Ishikawa (cell line): ENCODE measurements around the gene HDLBP.

Source experiments
- CEBPB ChIP-seq: IDR thresholded peaks from 2 replicates; pipeline ENCODE4 v1.6.1; 2012
- CREB1 ChIP-seq: IDR thresholded peaks from 2 replicates; pipeline ENCODE4 v1.6.1; 2012; ENCODE audit warnings: low read depth
- EGR1 ChIP-seq: IDR thresholded peaks from 2 replicates; pipeline ENCODE4 v1.6.1; 2012
- EP300 ChIP-seq: IDR thresholded peaks from 2 replicates; pipeline ENCODE4 v1.6.1; 2012; ENCODE audit warnings: borderline replicate concordance
- FOXM1 ChIP-seq: IDR thresholded peaks from 2 replicates; pipeline ENCODE4 v1.6.1; 2012; ENCODE audit warnings: low read depth, borderline replicate concordance
- MAX ChIP-seq: IDR thresholded peaks from 2 replicates; pipeline ENCODE4 v1.6.1; 2012
- NFIC ChIP-seq: IDR thresholded peaks from 2 replicates; pipeline ENCODE4 v1.6.1; 2012
- RAD21 ChIP-seq: IDR thresholded peaks from 2 replicates; pipeline ENCODE4 v1.6.1; 2012; ENCODE audit warnings: low read depth
- TAF1 ChIP-seq: IDR thresholded peaks from 2 replicates; pipeline ENCODE4 v1.6.1; 2012; ENCODE audit warnings: low read depth, mild to moderate bottlenecking
- TCF12 ChIP-seq: IDR thresholded peaks from 2 replicates; pipeline ENCODE4 v1.6.1; 2012; ENCODE audit warnings: low read depth
- TEAD4 ChIP-seq: IDR thresholded peaks from 2 replicates; pipeline ENCODE4 v1.6.1; 2012
- YY1 ChIP-seq: IDR thresholded peaks from 2 replicates; pipeline ENCODE4 v1.6.1; 2012; ENCODE audit warnings: low read depth
- ZBTB7A ChIP-seq: IDR thresholded peaks from 2 replicates; pipeline ENCODE4 v1.6.1; 2012; ENCODE audit warnings: low read depth
- TF ChIP-seq, protein P1 (sequence below): IDR thresholded peaks from 2 replicates; pipeline ENCODE4 v1.6.1; 2012
- TF ChIP-seq, protein P2 (sequence below): IDR thresholded peaks from 2 replicates; pipeline ENCODE4 v1.6.1; 2012; ENCODE audit warnings: low read depth, mild to moderate bottlenecking

The HDLBP gene

GRCh38 chr2:241183221-241183620 lies 132.3 kb downstream of the HDLBP start:
- TF ChIP-seq MAX (no peak), TEAD4 (no peak), TAF1 (no peak), NFIC (no peak), TCF12 (no peak), EP300 (no peak), FOXM1 (no peak), CEBPB (no peak), EGR1 (no peak), ZBTB7A (no peak)

- TF ChIP-seq FOXM1 (no peak), TAF1 (no peak), TCF12 (no peak), YY1 (no peak), CEBPB (no peak), EGR1 (no peak), NFIC (no peak), EP300 (no peak), RAD21 (no peak), TEAD4 (no peak)
- TF ChIP-seq, protein P1, sequence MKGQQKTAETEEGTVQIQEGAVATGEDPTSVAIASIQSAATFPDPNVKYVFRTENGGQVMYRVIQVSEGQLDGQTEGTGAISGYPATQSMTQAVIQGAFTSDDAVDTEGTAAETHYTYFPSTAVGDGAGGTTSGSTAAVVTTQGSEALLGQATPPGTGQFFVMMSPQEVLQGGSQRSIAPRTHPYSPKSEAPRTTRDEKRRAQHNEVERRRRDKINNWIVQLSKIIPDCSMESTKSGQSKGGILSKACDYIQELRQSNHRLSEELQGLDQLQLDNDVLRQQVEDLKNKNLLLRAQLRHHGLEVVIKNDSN: no peak
- TF ChIP-seq, protein P2, sequence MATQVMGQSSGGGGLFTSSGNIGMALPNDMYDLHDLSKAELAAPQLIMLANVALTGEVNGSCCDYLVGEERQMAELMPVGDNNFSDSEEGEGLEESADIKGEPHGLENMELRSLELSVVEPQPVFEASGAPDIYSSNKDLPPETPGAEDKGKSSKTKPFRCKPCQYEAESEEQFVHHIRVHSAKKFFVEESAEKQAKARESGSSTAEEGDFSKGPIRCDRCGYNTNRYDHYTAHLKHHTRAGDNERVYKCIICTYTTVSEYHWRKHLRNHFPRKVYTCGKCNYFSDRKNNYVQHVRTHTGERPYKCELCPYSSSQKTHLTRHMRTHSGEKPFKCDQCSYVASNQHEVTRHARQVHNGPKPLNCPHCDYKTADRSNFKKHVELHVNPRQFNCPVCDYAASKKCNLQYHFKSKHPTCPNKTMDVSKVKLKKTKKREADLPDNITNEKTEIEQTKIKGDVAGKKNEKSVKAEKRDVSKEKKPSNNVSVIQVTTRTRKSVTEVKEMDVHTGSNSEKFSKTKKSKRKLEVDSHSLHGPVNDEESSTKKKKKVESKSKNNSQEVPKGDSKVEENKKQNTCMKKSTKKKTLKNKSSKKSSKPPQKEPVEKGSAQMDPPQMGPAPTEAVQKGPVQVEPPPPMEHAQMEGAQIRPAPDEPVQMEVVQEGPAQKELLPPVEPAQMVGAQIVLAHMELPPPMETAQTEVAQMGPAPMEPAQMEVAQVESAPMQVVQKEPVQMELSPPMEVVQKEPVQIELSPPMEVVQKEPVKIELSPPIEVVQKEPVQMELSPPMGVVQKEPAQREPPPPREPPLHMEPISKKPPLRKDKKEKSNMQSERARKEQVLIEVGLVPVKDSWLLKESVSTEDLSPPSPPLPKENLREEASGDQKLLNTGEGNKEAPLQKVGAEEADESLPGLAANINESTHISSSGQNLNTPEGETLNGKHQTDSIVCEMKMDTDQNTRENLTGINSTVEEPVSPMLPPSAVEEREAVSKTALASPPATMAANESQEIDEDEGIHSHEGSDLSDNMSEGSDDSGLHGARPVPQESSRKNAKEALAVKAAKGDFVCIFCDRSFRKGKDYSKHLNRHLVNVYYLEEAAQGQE: no peak
Measured at GRCh38 chr2:241182531-241183133, 132.8 kb downstream of the HDLBP start.

DNA sequence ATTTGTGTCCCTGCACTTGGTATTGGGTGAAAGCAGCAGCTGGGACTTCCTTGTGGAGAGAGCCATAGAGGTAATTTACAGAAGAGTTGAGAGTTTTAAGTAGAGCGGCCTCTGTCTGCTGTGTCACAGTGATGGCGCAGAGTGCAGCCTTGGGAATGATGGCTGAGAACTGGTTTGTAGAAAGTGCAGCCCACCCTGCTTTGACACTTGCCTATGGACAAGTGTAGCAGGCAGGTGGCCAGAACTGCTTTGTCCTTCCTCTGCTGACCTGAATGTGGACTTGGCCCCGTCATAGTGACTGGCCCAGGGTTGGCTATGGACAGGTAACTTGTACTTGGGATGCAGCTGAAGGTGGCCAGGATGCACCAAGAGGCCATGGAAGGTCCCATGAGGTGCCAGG lies 133.3 kb downstream of the HDLBP start:
- no peak for TF ChIP-seq RAD21
- TF ChIP-seq MAX: no peak
- no peak for TF ChIP-seq ZBTB7A
- TF ChIP-seq, protein P2: no peak
- TF ChIP-seq FOXM1: no peak
- no peak for TF ChIP-seq TEAD4
- no peak for TF ChIP-seq YY1
- TF ChIP-seq EP300: no peak
- no peak for TF ChIP-seq NFIC

DNA sequence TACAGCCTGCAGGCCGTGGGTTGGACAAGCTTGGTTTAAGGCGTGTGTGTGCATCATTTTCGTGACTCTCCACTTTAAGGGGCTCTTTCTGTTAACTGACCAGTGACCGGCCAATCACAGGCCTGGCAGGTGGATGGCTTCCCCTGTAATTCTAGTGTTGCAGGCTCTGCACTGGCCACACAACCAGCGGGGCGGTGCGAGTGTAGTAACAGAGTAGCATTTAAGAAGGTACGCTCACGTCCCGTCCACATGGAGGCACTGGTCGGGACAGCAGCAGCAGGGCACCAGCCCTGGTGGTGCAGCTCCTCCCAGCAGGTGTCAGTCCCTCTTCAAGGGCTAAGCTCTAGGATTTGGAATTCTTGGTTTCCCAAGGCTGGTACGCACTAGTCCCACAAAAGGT lies 135.0 kb downstream of the HDLBP start:
- no peak for TF ChIP-seq ZBTB7A
- TF ChIP-seq, protein P1: no peak
- no peak for TF ChIP-seq YY1
- TF ChIP-seq, protein P2: no peak
- no peak for TF ChIP-seq TEAD4
- TF ChIP-seq EGR1: no peak
- TF ChIP-seq TCF12: no peak
- no peak for TF ChIP-seq MAX
- TF ChIP-seq NFIC: no peak
- TF ChIP-seq RAD21: no peak
- TF ChIP-seq TAF1: no peak
- no peak for TF ChIP-seq FOXM1
- no peak for TF ChIP-seq EP300
- TF ChIP-seq CEBPB: no peak
- no peak for TF ChIP-seq CREB1
